Measurements from ENCODE around the gene KLHL17.
"Not testable (repeated sequence)": the region's sequence is repeated elsewhere in the genome, so short reads cannot be mapped to it uniquely, and the experiment has no call there.

Gene KLHL17

GRCh38 chr1:937521-937920 is 22.9 kb upstream of the KLHL17 start:
- no peak for DNase-seq

GRCh38 chr1:938088-938683 is 22.2 kb upstream of the KLHL17 start:
- no peak for DNase-seq

GRCh38 chr1:938711-939489 is 21.5 kb upstream of the KLHL17 start:
- no peak for DNase-seq

DNA sequence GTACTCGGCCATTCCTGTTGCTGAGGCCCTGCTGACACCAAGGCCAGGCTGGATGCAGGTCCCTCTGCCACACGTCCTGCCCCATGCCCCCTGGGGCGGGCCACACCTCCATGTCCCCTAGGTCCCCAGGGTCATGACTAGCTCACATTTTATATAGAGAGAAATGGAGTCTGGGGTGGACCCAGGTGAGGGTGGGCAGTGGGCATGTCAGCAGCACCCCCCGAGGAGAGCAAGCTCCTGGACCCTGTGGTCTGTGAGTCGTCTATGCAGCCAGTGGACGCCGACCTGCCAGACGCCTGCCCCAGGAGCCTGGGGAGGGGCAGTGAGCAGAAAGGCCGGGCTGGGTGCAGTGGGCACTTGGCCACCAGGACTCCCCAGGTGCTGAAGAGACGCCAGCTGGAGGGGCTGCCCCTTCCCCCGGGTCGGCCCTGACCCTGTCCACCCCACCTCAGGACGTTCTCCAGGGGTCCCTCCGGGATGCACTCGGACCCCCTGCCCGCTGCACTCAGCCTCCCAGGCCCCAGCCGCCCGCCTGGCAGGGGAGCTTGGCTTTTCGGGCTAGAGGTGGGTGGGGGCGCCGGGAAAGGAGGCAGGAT is 20.8 kb upstream of the KLHL17 start:
- no peak for DNase-seq

DNA sequence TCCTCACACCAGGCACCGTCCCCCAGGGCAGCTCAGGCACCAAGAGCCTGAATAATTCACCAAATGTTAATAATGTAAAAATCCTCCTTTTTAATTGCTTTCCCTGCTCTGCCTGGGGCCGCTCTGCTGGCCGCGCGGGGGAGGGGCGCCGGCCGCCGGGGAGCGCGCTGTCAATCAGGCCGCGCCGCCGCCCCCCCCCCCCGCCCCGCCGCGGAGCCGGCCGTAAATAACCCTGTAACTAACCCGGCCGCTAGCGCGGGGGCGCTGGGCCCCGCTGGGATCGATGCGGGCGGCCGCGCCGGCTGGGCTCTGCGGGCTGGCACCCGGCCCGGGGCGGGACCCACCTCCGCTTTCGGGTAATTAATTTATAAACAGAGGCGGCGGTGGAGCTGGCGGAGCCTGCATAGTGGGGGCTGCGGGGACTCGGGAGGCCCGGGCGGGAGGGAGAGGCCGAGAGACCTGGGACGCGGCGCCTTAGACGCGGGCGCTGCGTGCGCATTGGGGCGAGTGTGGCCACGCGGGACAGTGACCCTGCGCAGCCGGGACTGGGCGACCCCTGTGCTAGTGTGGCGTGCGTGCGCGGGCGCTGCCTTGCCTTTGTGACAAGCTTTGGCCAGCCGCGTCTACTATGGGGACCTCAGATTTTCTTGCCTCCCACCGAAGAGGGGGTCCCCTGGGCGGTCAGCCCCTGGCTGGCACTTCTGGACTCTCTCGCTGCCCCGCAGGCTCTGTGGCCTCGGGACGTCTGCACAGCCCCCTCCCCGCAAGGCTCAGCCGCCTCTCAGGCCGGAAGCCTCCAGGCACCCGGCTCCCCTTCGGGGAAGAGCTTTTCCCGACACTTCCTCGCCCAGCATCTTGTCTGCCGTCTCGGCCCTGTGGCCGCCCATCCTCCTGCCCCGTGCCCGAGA is 20.0 kb upstream of the KLHL17 start:
- no peak for DNase-seq

DNA sequence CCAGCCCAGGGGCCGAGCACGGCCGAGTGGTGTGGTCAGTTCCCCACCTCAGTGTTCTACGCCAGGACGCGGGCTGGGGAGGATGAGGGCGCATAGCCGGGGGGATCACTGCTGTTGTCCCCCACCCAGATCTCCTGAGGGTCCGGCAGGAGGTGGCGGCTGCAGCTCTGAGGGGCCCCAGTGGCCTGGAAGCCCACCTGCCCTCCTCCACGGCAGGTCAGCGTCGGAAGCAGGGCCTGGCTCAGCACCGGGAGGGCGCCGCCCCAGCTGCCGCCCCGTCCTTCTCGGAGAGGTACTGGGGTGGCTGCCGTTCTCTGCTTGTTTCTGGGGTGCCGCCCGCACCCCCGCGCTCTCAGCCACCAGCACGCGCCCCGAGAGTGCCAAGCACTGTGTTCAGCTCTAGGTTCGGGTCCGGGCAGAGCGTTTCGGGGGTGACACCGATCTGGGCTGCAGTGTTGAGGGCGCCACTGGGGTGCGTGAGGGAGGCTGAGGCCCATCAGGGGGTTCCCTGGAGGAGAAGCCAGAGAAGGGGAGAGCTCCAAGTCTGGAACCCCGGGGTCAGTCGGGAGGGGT is 19.3 kb upstream of the KLHL17 start:
- DNase-seq = no peak

DNA sequence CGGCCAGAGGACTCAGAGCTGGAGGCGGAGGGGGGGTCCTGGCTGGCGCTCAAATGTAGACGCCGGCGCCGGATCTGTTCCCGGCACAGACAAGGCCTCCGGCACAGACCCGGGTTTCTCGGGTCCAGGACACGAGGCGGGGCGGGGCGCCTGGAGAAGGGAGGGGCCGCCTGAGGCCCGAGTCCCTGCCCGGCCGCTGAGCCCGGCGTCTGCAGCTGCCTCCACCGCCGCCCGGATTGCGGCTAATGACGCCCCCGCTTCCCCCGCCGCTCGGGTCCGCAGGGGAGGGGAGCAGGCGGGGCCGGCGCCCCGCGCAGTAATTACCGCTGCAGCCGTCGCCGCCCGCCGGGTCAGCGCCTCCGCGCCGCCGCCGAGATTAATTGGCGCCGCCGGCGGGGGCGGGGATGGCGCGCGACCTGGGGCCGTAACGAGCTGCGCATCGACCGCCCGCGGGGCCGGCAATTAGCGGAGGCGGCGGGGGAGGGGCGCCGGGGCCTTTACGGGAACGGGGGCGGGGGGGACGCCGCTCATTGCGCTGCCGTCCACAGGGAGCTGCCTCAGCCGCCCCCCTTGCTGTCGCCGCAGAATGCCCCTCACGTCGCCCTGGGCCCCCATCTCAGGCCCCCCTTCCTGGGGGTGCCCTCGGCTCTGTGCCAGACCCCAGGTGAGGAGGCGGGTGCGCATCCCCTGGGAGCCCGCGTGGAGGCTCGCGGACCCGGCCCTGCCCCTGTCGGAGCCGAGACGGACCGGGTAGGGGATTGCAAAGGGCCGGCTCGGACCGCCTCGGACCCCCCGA is 18.6 kb upstream of the KLHL17 start:
- no peak for DNase-seq

GRCh38 chr1:942411-942821 is 18.0 kb upstream of the KLHL17 start:
- DNase-seq = no peak

DNA sequence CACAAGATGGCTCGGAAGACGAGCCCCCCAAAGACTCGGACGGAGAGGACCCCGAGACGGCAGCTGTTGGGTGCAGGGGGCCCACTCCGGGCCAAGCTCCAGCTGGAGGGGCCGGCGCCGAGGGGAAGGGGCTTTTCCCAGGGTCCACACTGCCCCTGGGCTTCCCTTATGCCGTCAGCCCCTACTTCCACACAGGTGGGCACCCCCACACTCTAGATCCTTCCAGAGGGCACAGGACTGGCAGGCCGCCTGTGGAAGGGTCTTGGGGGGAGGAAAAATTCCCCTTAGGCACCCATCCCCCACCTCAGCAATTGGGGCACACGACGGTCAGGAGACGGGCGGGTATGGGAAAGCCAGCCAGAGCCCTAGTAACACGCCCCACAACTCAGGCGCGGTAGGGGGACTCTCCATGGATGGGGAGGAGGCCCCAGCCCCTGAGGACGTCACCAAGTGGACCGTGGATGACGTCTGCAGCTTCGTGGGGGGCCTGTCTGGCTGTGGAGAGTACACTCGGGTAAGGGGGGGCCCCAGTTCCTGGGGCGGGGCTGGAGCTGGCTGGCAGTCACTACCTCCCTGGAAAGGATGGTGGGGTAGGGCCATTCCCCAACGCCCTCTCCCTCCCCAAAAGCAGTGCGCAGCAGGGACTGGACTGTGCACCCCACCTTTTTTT is 17.4 kb upstream of the KLHL17 start:
- no peak for DNase-seq

- DNase-seq = no peak
These were observed 16.6 kb upstream of the KLHL17 start for GRCh38 chr1:943545-944340.

- no peak for DNase-seq
These were observed 15.8 kb upstream of the KLHL17 start for GRCh38 chr1:944341-945325.

DNA sequence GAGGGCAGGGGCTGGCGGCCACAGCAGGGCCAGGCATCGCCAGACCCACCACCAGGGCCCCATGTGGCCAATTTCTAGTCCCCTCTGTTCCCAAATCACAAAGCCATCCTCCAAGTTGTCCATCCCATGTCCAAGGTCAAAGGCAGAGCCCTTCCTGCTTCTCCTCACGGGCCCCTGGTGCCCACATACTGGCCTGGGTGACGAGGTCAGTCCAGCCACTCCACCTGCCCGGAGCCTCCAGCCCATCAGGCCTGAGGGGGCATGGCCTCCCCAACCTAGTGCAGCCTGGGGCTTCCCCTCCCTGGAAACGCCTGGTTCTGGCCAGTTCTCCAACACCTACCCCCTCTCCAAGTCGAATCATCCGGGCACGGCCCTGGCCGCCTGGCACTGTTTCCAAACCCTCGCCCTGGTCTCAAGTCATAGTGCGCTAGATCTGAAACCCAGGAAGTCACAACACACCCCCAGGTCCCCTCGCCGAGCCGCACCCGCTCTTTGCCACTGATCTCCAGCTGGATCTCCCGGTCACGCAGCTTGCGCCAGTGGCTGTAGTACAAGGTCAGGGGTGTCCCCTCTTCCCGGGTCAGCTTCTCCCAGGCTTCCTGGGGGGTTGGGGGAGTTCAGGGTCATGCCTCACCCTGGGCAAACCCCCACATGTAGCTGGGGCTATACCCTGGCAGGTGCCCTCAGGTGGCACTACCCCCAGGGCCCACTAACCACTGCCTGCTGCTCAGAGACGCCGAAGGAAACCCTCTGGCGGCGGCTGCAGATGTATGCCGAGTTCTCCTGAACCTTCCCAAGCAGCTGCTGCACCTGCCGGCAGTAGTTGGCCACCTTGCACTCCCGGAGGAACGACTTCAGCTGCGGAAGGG is 14.5 kb upstream of the KLHL17 start:
- DNase-seq = no peak

- not testable (repeated sequence) for DNase-seq
These were observed 13.6 kb upstream of the KLHL17 start for GRCh38 chr1:946811-947210.

DNA sequence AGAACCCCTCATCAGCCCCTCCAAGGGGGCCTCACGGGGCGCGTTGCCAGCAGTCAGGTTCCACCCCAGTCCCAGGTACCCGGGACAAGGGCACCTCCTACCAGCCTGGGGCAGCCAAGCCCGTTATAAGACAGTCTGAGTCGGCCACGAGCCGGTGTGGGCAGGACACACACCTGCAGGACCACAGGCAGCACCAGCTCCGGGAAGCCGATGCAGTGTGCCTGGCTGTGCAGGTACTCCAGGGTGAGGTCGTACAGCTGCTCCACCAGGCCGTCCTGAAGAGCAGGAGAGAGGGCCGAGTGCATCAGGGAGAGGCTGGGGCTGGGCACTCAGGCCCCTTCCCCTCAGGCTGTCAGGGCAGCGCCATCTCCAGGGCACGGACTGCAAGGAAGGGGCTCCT is 12.4 kb upstream of the KLHL17 start:
- DNase-seq = no peak

DNA sequence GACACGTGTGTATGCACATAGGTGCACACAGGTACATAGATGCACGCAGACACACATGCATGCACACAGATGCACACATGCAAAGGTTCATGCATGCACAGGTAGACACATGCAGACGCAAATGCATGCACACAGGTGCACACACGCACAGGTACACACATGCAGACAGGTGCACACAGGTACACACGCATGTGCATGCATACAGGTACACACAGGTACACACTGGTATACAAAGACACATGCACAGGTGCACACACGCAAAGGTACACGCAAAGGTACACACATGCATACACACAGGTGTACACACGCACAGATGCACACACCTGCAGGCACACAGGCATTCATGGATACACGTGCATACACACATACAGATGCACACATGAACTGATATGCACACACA is 10.1 kb upstream of the KLHL17 start:
- DNase-seq = no peak

- no peak for DNase-seq
These were observed 9.5 kb upstream of the KLHL17 start for GRCh38 chr1:950881-951280.

- no peak for DNase-seq
These were observed 9.0 kb upstream of the KLHL17 start for GRCh38 chr1:951364-951763.

- DNase-seq = no peak
These were observed 8.2 kb upstream of the KLHL17 start for GRCh38 chr1:952201-952600.

Measured in activated CD4-positive, alpha-beta T cell treated with anti-CD3 and anti-CD28 coated beads, Interleukin-2, amount 50 U/mL, for 4 hours (primary cell).